GM23338 (cell line): ENCODE measurements around the gene ZNF394. TPM values are rescaled to one million over a fixed set of nuclear protein-coding genes. Genes with fewer than 3 reads are reported as not detected.

Experiments used
- ATAC-seq: fragments of 200-7000 bp; cut with Tn5 transposase; 3 replicates; pipeline ENCODE4 v1.9.1; 2020
- DNase-seq: peaks from one replicate; pipeline ENCODE4 v3.0.0-alpha.2; 2015; ENCODE audit warnings: low spot score
- H2AFZ ChIP-seq: fragments of 200-600 bp; sonication (generic); 2 replicates; pipeline ENCODE4 v1.8.0; 2016; ENCODE audit warnings: antibody characterized with exemption, mild to moderate bottlenecking, moderate library complexity
- H3F3A ChIP-seq: fragments of 200-600 bp; sonication (generic); replicated peaks from 2 replicates; pipeline ENCODE4 v1.8.0; 2017; ENCODE audit warnings: antibody characterized with exemption, mixed run types, low read depth
- H3K27ac ChIP-seq: fragments of 200-600 bp; sonication (generic); 2 replicates; pipeline ENCODE4 v1.6.1; 2016; ENCODE audit warnings: low read depth
- H3K27me3 ChIP-seq: fragments of 200-600 bp; sonication (generic); 2 replicates; pipeline ENCODE4 v1.8.0; 2016; ENCODE audit warnings: mild to moderate bottlenecking, mixed run types, moderate library complexity; ENCODE audit not compliant: insufficient read depth
- H3K36me3 ChIP-seq: fragments of 200-600 bp; sonication (generic); 2 replicates; pipeline ENCODE4 v1.8.0; 2016; ENCODE audit warnings: mild to moderate bottlenecking; ENCODE audit not compliant: insufficient read depth
- H3K4me1 ChIP-seq: fragments of 200-600 bp; sonication (generic); 2 replicates; pipeline ENCODE4 v1.8.0; 2016; ENCODE audit warnings: mild to moderate bottlenecking, moderate library complexity; ENCODE audit not compliant: insufficient read depth
- H3K4me2 ChIP-seq: fragments of 200-600 bp; sonication (generic); 2 replicates; pipeline ENCODE4 v1.7.1; 2017; ENCODE audit warnings: mixed run types
- H3K4me3 ChIP-seq: fragments of 200-600 bp; sonication (generic); 2 replicates; pipeline ENCODE4 v1.6.1; 2016; ENCODE audit warnings: mixed run types
- H3K79me2 ChIP-seq: fragments of 200-600 bp; sonication (generic); replicated peaks from 2 replicates; pipeline ENCODE4 v1.8.0; 2017; ENCODE audit warnings: mild to moderate bottlenecking; ENCODE audit not compliant: insufficient read depth
- H3K9me2 ChIP-seq: fragments of 200-600 bp; sonication (generic); 2 replicates; pipeline ENCODE4 v1.8.0; 2017; ENCODE audit not compliant: insufficient read depth
- H4K20me1 ChIP-seq: fragments of 200-600 bp; sonication (generic); replicated peaks from 2 replicates; pipeline ENCODE4 v1.8.0; 2017; ENCODE audit warnings: mild to moderate bottlenecking; ENCODE audit not compliant: insufficient read depth
- H3K27ac Mint-ChIP-seq: 2 replicates; pipeline ENCODE4 v1.8.0; 2020; ENCODE audit warnings: inconsistent platforms, mild to moderate bottlenecking, moderate library complexity, mixed read lengths
- H3K27me3 Mint-ChIP-seq: 3 replicates; pipeline ENCODE4 v1.8.0; 2022; ENCODE audit warnings: low read depth, mild to moderate bottlenecking, moderate library complexity, mixed read lengths, inconsistent platforms; ENCODE audit not compliant: insufficient read depth, poor library complexity
- H3K36me3 Mint-ChIP-seq: 3 replicates; pipeline ENCODE4 v1.8.0; 2021; ENCODE audit warnings: low read depth, mild to moderate bottlenecking, inconsistent platforms, moderate library complexity, mixed read lengths
- H3K4me1 Mint-ChIP-seq: 3 replicates; pipeline ENCODE4 v1.8.0; 2020; ENCODE audit warnings: mild to moderate bottlenecking, inconsistent platforms, mixed read lengths
- H3K4me3 Mint-ChIP-seq: 3 replicates; pipeline ENCODE4 v1.8.0; 2021; ENCODE audit warnings: moderate library complexity, mild to moderate bottlenecking, inconsistent platforms, mixed read lengths
- H3K9me3 Mint-ChIP-seq: 3 replicates; pipeline ENCODE4 v1.8.0; 2020; ENCODE audit warnings: moderate library complexity, mild to moderate bottlenecking, inconsistent platforms, mixed read lengths
- CREB1 ChIP-seq: fragments of 250-450 bp; sonication (Bioruptor Pico); IDR thresholded peaks from 2 replicates; pipeline ENCODE4 v1.5.0; 2020; ENCODE audit warnings: low read depth, mild to moderate bottlenecking, moderate library complexity
- CTCF ChIP-seq, 2 experiments: fragments of 200-600 bp in 1 of 2; sonication (generic) in 1 of 2; conservative IDR thresholded peaks; 2 replicates each; pipeline versions ENCODE4 v1.5.1 to v1.6.1; 2016 to 2017; ENCODE audit warnings: antibody characterized with exemption in 2 of 2, low read depth in 2 of 2, mild to moderate bottlenecking in 2 of 2, moderate library complexity in 1 of 2
- ETS1 ChIP-seq: IDR thresholded peaks from 2 replicates; pipeline ENCODE4 v1.6.1; 2016; ENCODE audit warnings: antibody characterized with exemption
- EZH2 ChIP-seq: fragments of 200-600 bp; sonication (generic); IDR thresholded peaks from one replicate; pipeline ENCODE4 v1.8.0; 2017; ENCODE audit warnings: antibody characterized with exemption, mild to moderate bottlenecking, low read depth; ENCODE audit not compliant: unreplicated experiment
- EZH2phosphoT487 ChIP-seq: fragments of 200-600 bp; sonication (generic); IDR thresholded peaks from one replicate; pipeline ENCODE4 v1.8.1; 2018; ENCODE audit warnings: antibody characterized with exemption; ENCODE audit not compliant: unreplicated experiment
- JUNB ChIP-seq: IDR thresholded peaks from one replicate; pipeline ENCODE4 v1.6.1; 2016; ENCODE audit warnings: antibody characterized with exemption; ENCODE audit not compliant: unreplicated experiment
- NANOG ChIP-seq: IDR thresholded peaks from 2 replicates; pipeline ENCODE4 v1.6.1; 2016; ENCODE audit warnings: antibody characterized with exemption, borderline replicate concordance
- POLR2AphosphoS5 ChIP-seq: IDR thresholded peaks from 2 replicates; pipeline ENCODE4 v1.6.1; 2016; ENCODE audit warnings: antibody characterized with exemption, low read depth
- REST ChIP-seq: IDR thresholded peaks from one replicate; pipeline ENCODE4 v1.6.1; 2018; ENCODE audit warnings: antibody characterized with exemption; ENCODE audit not compliant: unreplicated experiment
- STAT1 ChIP-seq: IDR thresholded peaks from one replicate; pipeline ENCODE4 v1.6.1; 2016; ENCODE audit warnings: antibody characterized with exemption; ENCODE audit not compliant: unreplicated experiment
- ZNF114 ChIP-seq: fragments of 250-450 bp; sonication (Bioruptor Pico); IDR thresholded peaks from 2 replicates; pipeline ENCODE4 v1.5.0; 2020; ENCODE audit warnings: mild to moderate bottlenecking, moderate library complexity
- ZNF331 ChIP-seq: fragments of 250-450 bp; sonication (Bioruptor Pico); IDR thresholded peaks from 2 replicates; pipeline ENCODE4 v1.5.0; 2020; ENCODE audit warnings: low read depth, mild to moderate bottlenecking, moderate library complexity
- ZNF462 ChIP-seq: fragments of 250-450 bp; sonication (Bioruptor Pico); IDR thresholded peaks from 2 replicates; pipeline ENCODE4 v1.5.0; 2020; ENCODE audit warnings: mild to moderate bottlenecking, moderate library complexity
- polyA plus RNA-seq: library from polyadenylated mRNA; unstranded; fragments of >200 nt; fragmentation: Nextera tagmentation; extraction: Ambion mirVana; gene quantifications from 2 replicates; pipeline ENCODE4 v1.2.1, GENCODE V29; 2016
- total RNA-seq: library from RNA; depleted of rRNA; stranded (reverse); fragments of >200 nt; shearing (Covaris generic); gene quantifications from 2 replicates; pipeline ENCODE4 v1.2.3, GENCODE V29; 2014

The ZNF394 gene
- total and polyA plus RNA-seq, 2 experiments from 2014 or later: 12.6 to 26.9 TPM

GRCh38 chr7:99451936-99452335, 48.1 kb downstream of the ZNF394 start:
- no peaks in the 10 kb centered on the region for H3K4me1 Mint-ChIP-seq
- peaks cover 22% of the 10 kb centered on the region for H3K27me3 Mint-ChIP-seq
- no peak overlapping the region for H3K4me2 ChIP-seq
- ATAC-seq (no peak), DNase-seq (no peak)
- H4K20me1 ChIP-seq: peaks cover 4% of the 10 kb centered on the region
- H3K4me3 Mint-ChIP-seq: no peak overlapping the region
- peaks cover 92% of the 10 kb centered on the region for H3K36me3 Mint-ChIP-seq
- no peaks in the 10 kb centered on the region for H3K9me2 ChIP-seq
- H3K4me3 ChIP-seq: no peak overlapping the region
- H2AFZ ChIP-seq: no peak overlapping the region
- no peak overlapping the region for H3K27ac ChIP-seq
- no peaks in the 10 kb centered on the region for H3K9me3 Mint-ChIP-seq
- no peak overlapping the region for H3K27ac Mint-ChIP-seq
- H3K36me3 ChIP-seq: peaks cover 20% of the 10 kb centered on the region
- TF ChIP-seq NANOG (no peak), EZH2 (no peak), ETS1 (no peak), JUNB (no peak), EZH2phosphoT487 (no peak), REST (no peak), POLR2AphosphoS5 (no peak), STAT1 (no peak), CTCF (conservative IDR thresholded peaks at IDR 0.05; ENCODE audit: low read depth in 2 of 2) (no peak), ZNF331 (CRISPR knock-in tag) (no peak), ZNF462 (CRISPR knock-in tag) (no peak), ZNF114 (CRISPR knock-in tag) (no peak), CREB1 (no peak)
- no peaks in the 10 kb centered on the region for H3K4me1 ChIP-seq
- 0 out of 2 replicates have a peak, but pooled peaks cover 3% of the 10 kb centered on the region for H3K79me2 ChIP-seq
- peaks cover 17% of the 10 kb centered on the region for H3F3A ChIP-seq
- H3K27me3 ChIP-seq: no peaks in the 10 kb centered on the region
